Osteocyte (in vitro differentiated cells): ENCODE measurements around the gene FRMD6. TPM values are rescaled to one million over a fixed set of nuclear protein-coding genes. Genes with fewer than 3 reads are reported as not detected.
"Not testable (repeated sequence)": the region's sequence is repeated elsewhere in the genome, so short reads cannot be mapped to it uniquely, and the experiment has no call there.

Experiments
- DNase-seq: peaks from one replicate; pipeline ENCODE4 v3.0.0; 2021; ENCODE audit warnings: mixed read lengths; ENCODE audit not compliant: unreplicated experiment; ENCODE audit errors: extremely low spot score
- H3K27ac Mint-ChIP-seq: one replicate; pipeline ENCODE4 v1.8.0; 2021; ENCODE audit warnings: mild to moderate bottlenecking, mixed read lengths; ENCODE audit not compliant: unreplicated experiment
- H3K27me3 Mint-ChIP-seq: one replicate; pipeline ENCODE4 v1.8.0; 2021; ENCODE audit warnings: mixed read lengths; ENCODE audit not compliant: unreplicated experiment
- H3K36me3 Mint-ChIP-seq: one replicate; pipeline ENCODE4 v1.8.0; 2021; ENCODE audit warnings: mixed read lengths; ENCODE audit not compliant: unreplicated experiment
- H3K4me1 Mint-ChIP-seq: one replicate; pipeline ENCODE4 v1.8.0; 2021; ENCODE audit warnings: mixed read lengths; ENCODE audit not compliant: unreplicated experiment
- H3K4me3 Mint-ChIP-seq: one replicate; pipeline ENCODE4 v1.8.0; 2021; ENCODE audit warnings: mild to moderate bottlenecking, moderate library complexity, mixed read lengths; ENCODE audit not compliant: unreplicated experiment
- H3K9me3 Mint-ChIP-seq: one replicate; pipeline ENCODE4 v1.8.0; 2021; ENCODE audit warnings: mixed read lengths; ENCODE audit not compliant: unreplicated experiment
- total RNA-seq: library from RNA; stranded (reverse); gene quantifications from 2 replicates; pipeline ENCODE4 v1.2.1, GENCODE V29; 2021
- TF ChIP-seq, protein P1 (sequence below): fragments of 200-600 bp; sonication (generic); IDR thresholded peaks from 2 replicates; pipeline ENCODE4 v1.5.0; 2021; ENCODE audit warnings: antibody characterized with exemption, mild to moderate bottlenecking, moderate library complexity

Gene FRMD6
- total RNA-seq, 1 donor from 2014 or later: 124 TPM

GRCh38 chr14:51733147-51733546 is 81.4 kb downstream of the FRMD6 start:
- DNase-seq: no peak
- H3K4me3 Mint-ChIP-seq: no peak overlapping the region
- H3K27me3 Mint-ChIP-seq: peaks cover 6% of the 10 kb centered on the region
- no peaks in the 10 kb centered on the region for H3K9me3 Mint-ChIP-seq
- H3K4me1 Mint-ChIP-seq: no peaks in the 10 kb centered on the region
- peaks cover 16% of the 10 kb centered on the region for H3K36me3 Mint-ChIP-seq
- TF ChIP-seq, protein P1, sequence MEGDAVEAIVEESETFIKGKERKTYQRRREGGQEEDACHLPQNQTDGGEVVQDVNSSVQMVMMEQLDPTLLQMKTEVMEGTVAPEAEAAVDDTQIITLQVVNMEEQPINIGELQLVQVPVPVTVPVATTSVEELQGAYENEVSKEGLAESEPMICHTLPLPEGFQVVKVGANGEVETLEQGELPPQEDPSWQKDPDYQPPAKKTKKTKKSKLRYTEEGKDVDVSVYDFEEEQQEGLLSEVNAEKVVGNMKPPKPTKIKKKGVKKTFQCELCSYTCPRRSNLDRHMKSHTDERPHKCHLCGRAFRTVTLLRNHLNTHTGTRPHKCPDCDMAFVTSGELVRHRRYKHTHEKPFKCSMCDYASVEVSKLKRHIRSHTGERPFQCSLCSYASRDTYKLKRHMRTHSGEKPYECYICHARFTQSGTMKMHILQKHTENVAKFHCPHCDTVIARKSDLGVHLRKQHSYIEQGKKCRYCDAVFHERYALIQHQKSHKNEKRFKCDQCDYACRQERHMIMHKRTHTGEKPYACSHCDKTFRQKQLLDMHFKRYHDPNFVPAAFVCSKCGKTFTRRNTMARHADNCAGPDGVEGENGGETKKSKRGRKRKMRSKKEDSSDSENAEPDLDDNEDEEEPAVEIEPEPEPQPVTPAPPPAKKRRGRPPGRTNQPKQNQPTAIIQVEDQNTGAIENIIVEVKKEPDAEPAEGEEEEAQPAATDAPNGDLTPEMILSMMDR: no peak
- H3K27ac Mint-ChIP-seq: no peak overlapping the region

DNA sequence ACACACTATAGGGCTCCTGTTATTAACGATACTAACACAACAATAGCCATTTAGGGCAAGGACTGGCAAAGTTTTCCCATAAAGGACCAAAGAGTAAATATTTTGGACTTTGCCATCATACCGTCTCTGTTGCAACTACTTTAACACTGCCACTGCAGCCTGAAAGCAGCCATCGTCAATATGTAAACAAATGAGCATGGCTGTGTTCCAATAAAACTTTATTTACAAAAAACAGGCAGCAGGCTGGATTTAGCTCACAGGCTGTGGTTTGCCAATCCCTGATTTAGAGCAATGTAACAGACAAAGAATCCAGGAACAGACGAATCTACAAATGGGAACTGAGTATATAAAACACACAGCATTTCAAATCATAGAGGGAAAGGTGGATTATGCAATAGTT is 84.1 kb downstream of the FRMD6 start:
- Mint-ChIP-seq H3K36me3 (peaks cover 2% of the 10 kb centered on the region), H3K27ac (no peak overlapping the region), H3K4me1 (no peaks in the 10 kb centered on the region), H3K27me3 (peaks cover 9% of the 10 kb centered on the region), H3K4me3 (no peak overlapping the region), H3K9me3 (no peaks in the 10 kb centered on the region)
- no peak for DNase-seq
- TF ChIP-seq, protein P1: no peak

- Mint-ChIP-seq H3K27ac (no peak overlapping the region), H3K27me3 (peaks cover 9% of the 10 kb centered on the region), H3K36me3 (peaks cover 2% of the 10 kb centered on the region), H3K9me3 (no peaks in the 10 kb centered on the region), H3K4me3 (no peak overlapping the region), H3K4me1 (no peaks in the 10 kb centered on the region)
- no peak for DNase-seq
- TF ChIP-seq, protein P1: no peak
Measured at GRCh38 chr14:51738754-51739153, 87.0 kb downstream of the FRMD6 start.

DNA sequence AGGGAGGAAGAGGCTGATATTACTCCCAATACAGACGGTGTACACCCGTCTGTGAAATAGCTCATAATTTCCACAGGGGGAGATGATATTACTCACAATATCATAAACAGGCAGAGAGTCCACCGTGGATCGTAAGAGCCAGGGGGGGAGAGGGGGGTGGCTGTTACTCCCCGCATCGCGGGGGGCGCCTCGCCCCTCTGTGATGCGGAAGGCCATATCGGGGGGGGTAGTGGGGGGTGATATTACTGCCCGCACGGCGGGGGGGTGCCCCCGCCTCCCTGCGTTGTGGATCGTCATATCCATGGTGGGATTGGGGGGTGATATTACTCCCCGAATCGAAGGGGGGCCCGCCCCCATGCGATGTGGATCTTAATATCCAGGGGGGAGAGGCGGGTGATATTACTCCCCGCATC is 91.9 kb downstream of the FRMD6 start:
- Mint-ChIP-seq H3K36me3 (no peaks in the 10 kb centered on the region), H3K27ac (no peak overlapping the region), H3K4me3 (no peak overlapping the region), H3K4me1 (no peaks in the 10 kb centered on the region), H3K27me3 (no peaks in the 10 kb centered on the region), H3K9me3 (no peaks in the 10 kb centered on the region)
- TF ChIP-seq, protein P1: no peak
- DNase-seq: no peak

DNA sequence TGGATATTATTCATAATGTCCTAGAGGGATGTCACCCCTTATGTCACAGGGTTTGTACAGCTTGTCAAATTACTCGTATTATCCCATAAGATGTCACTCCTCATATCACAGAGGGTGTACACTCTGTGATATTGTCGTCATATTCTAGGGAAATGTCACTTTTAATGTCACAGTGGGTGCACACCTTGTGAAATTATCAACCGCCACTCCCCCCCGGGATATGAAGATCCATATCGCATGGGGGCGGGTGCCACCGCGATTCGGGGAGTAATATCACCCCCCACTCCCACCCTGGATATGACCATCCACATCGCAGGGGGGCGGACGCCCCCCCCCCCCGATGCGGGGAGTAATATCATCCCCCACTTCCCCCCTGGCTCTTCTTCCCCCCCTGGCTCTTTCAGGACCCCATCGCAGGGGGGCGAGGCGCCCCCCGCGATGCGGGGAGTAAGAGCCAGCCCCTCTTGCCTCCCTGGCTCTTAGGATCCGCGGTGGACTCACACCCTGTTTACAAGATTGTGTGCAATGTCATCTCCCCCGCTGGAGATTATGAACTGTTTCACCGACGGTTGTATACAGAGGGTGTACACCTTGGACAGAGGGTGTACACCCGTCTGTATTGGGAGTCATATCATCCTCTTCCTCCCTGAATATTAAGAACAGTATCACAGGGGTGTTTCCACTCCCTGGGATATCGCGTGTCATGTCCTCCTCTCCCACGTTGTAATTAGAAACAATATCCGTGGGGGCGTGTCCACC is 92.8 kb downstream of the FRMD6 start:
- no peaks in the 10 kb centered on the region for H3K4me1 Mint-ChIP-seq
- H3K9me3 Mint-ChIP-seq: no peaks in the 10 kb centered on the region
- H3K36me3 Mint-ChIP-seq: no peaks in the 10 kb centered on the region
- TF ChIP-seq, protein P1: no peak
- DNase-seq: no peak
- H3K27me3 Mint-ChIP-seq: no peaks in the 10 kb centered on the region
- H3K27ac Mint-ChIP-seq: no peak overlapping the region
- H3K4me3 Mint-ChIP-seq: no peak overlapping the region

GRCh38 chr14:51746823-51747222 is 95.1 kb downstream of the FRMD6 start:
- H3K9me3 Mint-ChIP-seq, DNase-seq, H3K4me1 Mint-ChIP-seq, H3K27ac Mint-ChIP-seq, H3K36me3 Mint-ChIP-seq, H3K27me3 Mint-ChIP-seq, H3K4me3 Mint-ChIP-seq: not testable (repeated sequence)
